Suppressor macrophage treated with lipopolysaccharide for 4 hours (primary cell): ENCODE measurements around the gene FLII.
"Not testable (repeated sequence)": the region's sequence is repeated elsewhere in the genome, so short reads cannot be mapped to it uniquely, and the experiment has no call there.

Source experiments
- DNase-seq: peaks from one replicate; pipeline ENCODE4 v3.0.0-alpha.2; 2020

Gene FLII

GRCh38 chr17:18238299-18238698 lies 20.2 kb downstream of the FLII start:
- no peak for DNase-seq

GRCh38 chr17:18237461-18237860 lies 21.1 kb downstream of the FLII start:
- DNase-seq: no peak

GRCh38 chr17:18236494-18236893 lies 22.0 kb downstream of the FLII start:
- DNase-seq: no peak

- DNase-seq: no peak
These were observed 22.7 kb downstream of the FLII start for GRCh38 chr17:18235743-18236256.

GRCh38 chr17:18234853-18235380 lies 23.6 kb downstream of the FLII start:
- no peak for DNase-seq

GRCh38 chr17:18233803-18234518 lies 24.6 kb downstream of the FLII start:
- DNase-seq: no peak

GRCh38 chr17:18231164-18231563 lies 27.4 kb downstream of the FLII start:
- DNase-seq: no peak

GRCh38 chr17:18230288-18231141 lies 28.0 kb downstream of the FLII start:
- DNase-seq: no peak

GRCh38 chr17:18229771-18230170 lies 28.8 kb downstream of the FLII start:
- no peak for DNase-seq

GRCh38 chr17:18229254-18229653 lies 29.3 kb downstream of the FLII start:
- no peak for DNase-seq

- DNase-seq: no peak
These were observed 30.3 kb downstream of the FLII start for GRCh38 chr17:18228176-18228682.

GRCh38 chr17:18227635-18228034 lies 30.9 kb downstream of the FLII start:
- DNase-seq: no peak

- DNase-seq: peak; percentile 21
These were observed 32.1 kb downstream of the FLII start for GRCh38 chr17:18226284-18226945.

- DNase-seq: no peak
These were observed 32.8 kb downstream of the FLII start for GRCh38 chr17:18225642-18226283.

- peak; percentile 99 for DNase-seq
These were observed 33.4 kb downstream of the FLII start, which contains the start of gene LLGL1 for GRCh38 chr17:18225121-18225641. TSS of gene LLGL1 (plus strand) at chr17:18225635. CDS start at chr17:18225683, 48 bp downstream.

GRCh38 chr17:18224387-18225120 lies 34.0 kb downstream of the FLII start:
- DNase-seq: no peak

- no peak for DNase-seq
These were observed 34.5 kb downstream of the FLII start for GRCh38 chr17:18224053-18224386.

GRCh38 chr17:18218756-18219415 lies 39.7 kb downstream of the FLII start:
- peak; percentile 23 for DNase-seq

- peak; percentile 78 for DNase-seq
These were observed 41.0 kb downstream of the FLII start for GRCh38 chr17:18217412-18218015.

GRCh38 chr17:18216906-18217305 lies 41.6 kb downstream of the FLII start:
- not testable (repeated sequence) for DNase-seq
